RWPE2 (cell line): ENCODE data around the gene RIMBP2.

ENCODE experiments used
- ATAC-seq: fragments of 200-7000 bp; cut with Tn5 transposase; 3 replicates; pipeline ENCODE4 v1.9.1; 2021; ENCODE audit warnings: low read depth
- DNase-seq: peaks from one replicate; pipeline ENCODE4 v3.0.0-alpha.2; 2020; ENCODE audit warnings: low spot score
- H3K27ac ChIP-seq: fragments of 450-650 bp; 2 replicates; pipeline ENCODE4 v1.5.1; 2017; ENCODE audit warnings: mild to moderate bottlenecking; ENCODE audit not compliant: poor library complexity, severe bottlenecking
- H3K27me3 ChIP-seq: fragments of 250-450 bp; sonication (Bioruptor Pico); 2 replicates; pipeline ENCODE4 v1.5.1; 2021; ENCODE audit warnings: mild to moderate bottlenecking, moderate library complexity; ENCODE audit not compliant: insufficient read depth, poor library complexity, severe bottlenecking
- H3K36me3 ChIP-seq: fragments of 250-450 bp; sonication (Bioruptor Pico); 2 replicates; pipeline ENCODE4 v1.5.1; 2020; ENCODE audit warnings: low read depth, mild to moderate bottlenecking, moderate library complexity
- H3K4me1 ChIP-seq: fragments of 250-450 bp; sonication (Bioruptor Pico); 2 replicates; pipeline ENCODE4 v1.5.1; 2021; ENCODE audit warnings: mild to moderate bottlenecking, moderate library complexity; ENCODE audit not compliant: insufficient read depth, poor library complexity, severe bottlenecking
- H3K4me3 ChIP-seq: fragments of 250-450 bp; sonication (Bioruptor Pico); 2 replicates; pipeline ENCODE4 v1.5.1; 2021; ENCODE audit warnings: mild to moderate bottlenecking, moderate library complexity; ENCODE audit not compliant: severe bottlenecking
- H3K9me3 ChIP-seq: fragments of 250-450 bp; sonication (Bioruptor Pico); 2 replicates; pipeline ENCODE4 v1.5.1; 2021; ENCODE audit warnings: mild to moderate bottlenecking, moderate library complexity; ENCODE audit not compliant: severe bottlenecking
- CTCF ChIP-seq: fragments of 450-650 bp; IDR thresholded peaks from one replicate; pipeline ENCODE4 v1.5.1; 2017; ENCODE audit warnings: mild to moderate bottlenecking, moderate library complexity; ENCODE audit not compliant: poor library complexity, severe bottlenecking

The RIMBP2 gene

GRCh38 chr12:130530429-130530828 lies 185.7 kb downstream of the RIMBP2 start:
- no peak for TF ChIP-seq CTCF
- Histone ChIP-seq H3K9me3 (no peaks in the 10 kb centered on the region), H3K36me3 (no peaks in the 10 kb centered on the region), H3K27me3 (no peaks in the 10 kb centered on the region), H3K4me1 (no peaks in the 10 kb centered on the region), H3K4me3 (no peak overlapping the region), H3K27ac (no peak overlapping the region)
- DNase-seq (no peak), ATAC-seq (no peak)

GRCh38 chr12:130529781-130530180 lies 186.3 kb downstream of the RIMBP2 start:
- TF ChIP-seq CTCF: no peak
- H3K4me1 ChIP-seq: no peaks in the 10 kb centered on the region
- no peak overlapping the region for H3K27ac ChIP-seq
- no peak for ATAC-seq
- no peak for DNase-seq
- H3K4me3 ChIP-seq: no peak overlapping the region
- no peaks in the 10 kb centered on the region for H3K36me3 ChIP-seq
- no peaks in the 10 kb centered on the region for H3K9me3 ChIP-seq
- H3K27me3 ChIP-seq: no peaks in the 10 kb centered on the region

DNA sequence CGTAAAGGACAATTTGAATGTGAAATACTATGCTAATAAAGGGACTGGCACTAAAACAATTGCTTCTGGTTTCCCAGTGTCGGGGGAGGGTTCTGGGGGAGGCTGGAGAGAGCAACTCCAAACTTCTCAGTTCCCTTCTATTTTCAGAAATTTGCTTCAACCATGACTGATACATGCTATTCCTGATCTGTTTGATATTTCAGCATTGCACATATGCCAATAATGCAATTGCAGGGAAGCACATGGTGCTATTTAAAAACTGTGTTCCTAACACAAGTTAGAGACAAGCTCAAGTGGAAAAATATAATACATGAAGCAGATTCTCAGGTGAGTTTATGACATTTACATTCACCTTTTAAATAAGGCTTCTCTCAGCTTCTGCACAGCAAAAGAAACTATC lies 188.9 kb downstream of the RIMBP2 start:
- TF ChIP-seq CTCF: no peak
- no peaks in the 10 kb centered on the region for H3K36me3 ChIP-seq
- ATAC-seq: no peak
- H3K4me1 ChIP-seq: no peaks in the 10 kb centered on the region
- no peaks in the 10 kb centered on the region for H3K9me3 ChIP-seq
- H3K27ac ChIP-seq: no peak overlapping the region
- no peak overlapping the region for H3K4me3 ChIP-seq
- H3K27me3 ChIP-seq: peaks cover 2% of the 10 kb centered on the region
- no peak for DNase-seq

DNA sequence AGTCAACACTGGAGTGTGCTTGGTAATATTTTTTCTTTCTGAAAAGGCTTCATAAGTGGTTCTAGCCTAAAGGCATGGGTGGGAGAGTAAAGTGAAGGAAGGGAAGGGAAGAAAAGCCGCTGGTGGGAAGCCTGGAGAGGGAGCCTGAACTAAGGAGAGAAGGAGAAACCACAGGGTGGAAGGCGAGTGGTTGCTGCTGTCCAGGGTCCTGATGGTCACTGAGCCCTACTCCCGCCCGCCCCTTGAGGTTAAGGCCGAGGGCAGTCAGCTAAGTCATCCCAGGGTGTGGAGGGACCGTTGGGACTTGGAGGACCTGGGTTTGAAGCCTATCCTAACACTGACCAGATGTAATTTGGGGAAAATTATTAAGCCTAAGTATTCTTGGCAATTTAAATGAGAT lies 189.3 kb downstream of the RIMBP2 start:
- no peak for TF ChIP-seq CTCF
- Histone ChIP-seq H3K9me3 (no peaks in the 10 kb centered on the region), H3K4me3 (no peak overlapping the region), H3K4me1 (no peaks in the 10 kb centered on the region), H3K36me3 (no peaks in the 10 kb centered on the region), H3K27ac (no peak overlapping the region), H3K27me3 (peaks cover 2% of the 10 kb centered on the region)
- ATAC-seq (peak; percentile 42; the same call in 1 of the 3 replicates), DNase-seq (no peak)

- no peaks in the 10 kb centered on the region for H3K9me3 ChIP-seq
- H3K4me3 ChIP-seq: no peak overlapping the region
- no peaks in the 10 kb centered on the region for H3K36me3 ChIP-seq
- DNase-seq (no peak), ATAC-seq (no peak)
- TF ChIP-seq CTCF: no peak
- no peaks in the 10 kb centered on the region for H3K4me1 ChIP-seq
- peaks cover 2% of the 10 kb centered on the region for H3K27me3 ChIP-seq
- no peak overlapping the region for H3K27ac ChIP-seq
Measured at GRCh38 chr12:130525384-130526172, 190.5 kb downstream of the RIMBP2 start.
